Keratinocyte (primary cell): ENCODE data around the gene SYTL1. TPM values are rescaled to one million over a fixed set of nuclear protein-coding genes. Genes with fewer than 3 reads are reported as not detected.

Source experiments
- DNase-seq: peaks from one replicate; pipeline ENCODE4 v3.0.0-alpha.2; 2011; ENCODE audit warnings: low read depth, missing footprints, low spot score
- FAIRE-seq: peaks from 2 replicates; lab custom pipeline; 2011; peaks lifted over from hg19 to GRCh38; lab: Jason Lieb, UNC
- H2AFZ ChIP-seq: 2 replicates; pipeline ENCODE4 v1.6.0; 2012; ENCODE audit warnings: low read length, control low read depth, inconsistent platforms; ENCODE audit not compliant: control insufficient read depth
- H3K27ac ChIP-seq: 2 replicates; pipeline ENCODE4 v1.5.1; 2011; ENCODE audit warnings: low read length; ENCODE audit not compliant: control insufficient read depth, insufficient read depth
- H3K27me3 ChIP-seq: 3 replicates; pipeline ENCODE4 v1.6.0; 2011; ENCODE audit warnings: low read length; ENCODE audit not compliant: control insufficient read depth, insufficient read depth; ENCODE audit errors: extremely low read depth
- H3K36me3 ChIP-seq, 2 experiments: 2 replicates in 1 of 2; 3 replicates in 1 of 2; pipeline ENCODE4 v1.5.1; 2011; ENCODE audit warnings: low read length in 2 of 2, mild to moderate bottlenecking in 1 of 2; ENCODE audit not compliant: control insufficient read depth in 2 of 2, insufficient read depth in 2 of 2; ENCODE audit errors: extremely low read depth in 1 of 2
- H3K4me1 ChIP-seq: 3 replicates; pipeline ENCODE4 v1.5.1; 2011; ENCODE audit warnings: low read length; ENCODE audit not compliant: control insufficient read depth, insufficient read depth; ENCODE audit errors: extremely low read depth
- H3K4me2 ChIP-seq: 3 replicates; pipeline ENCODE4 v1.6.0; 2011; ENCODE audit warnings: low read depth, low read length; ENCODE audit not compliant: control insufficient read depth, insufficient read depth; ENCODE audit errors: extremely low read depth
- H3K4me3 ChIP-seq, 3 experiments: fragments of 200-600 bp in 1 of 3; sonication (generic) in 1 of 3; 2 replicates in 2 of 3; 3 replicates in 1 of 3; pipeline ENCODE4 v1.5.1; 2011 to 2016; ENCODE audit warnings: low read length in 3 of 3, mild to moderate bottlenecking in 3 of 3, control low read depth in 2 of 3, inconsistent platforms in 1 of 3, low read depth in 1 of 3, mixed read lengths in 1 of 3, mixed run types in 1 of 3, moderate library complexity in 1 of 3; ENCODE audit not compliant: control insufficient read depth in 2 of 3, insufficient read depth in 2 of 3; ENCODE audit errors: extremely low read depth in 1 of 3
- H3K79me2 ChIP-seq: 2 replicates; pipeline ENCODE4 v1.6.0; 2012; ENCODE audit warnings: low read length; ENCODE audit not compliant: control insufficient read depth, insufficient read depth
- H3K9ac ChIP-seq: 3 replicates; pipeline ENCODE4 v1.6.0; 2011; ENCODE audit warnings: low read length; ENCODE audit not compliant: control insufficient read depth, insufficient read depth; ENCODE audit errors: extremely low read depth
- H3K9me1 ChIP-seq: 3 replicates; pipeline ENCODE4 v1.6.0; 2011; ENCODE audit warnings: low read length; ENCODE audit not compliant: control insufficient read depth, insufficient read depth; ENCODE audit errors: extremely low read depth
- H3K9me3 ChIP-seq: 2 replicates; pipeline ENCODE4 v1.5.1; 2012; ENCODE audit warnings: low read depth, low read length; ENCODE audit not compliant: control insufficient read depth
- H4K20me1 ChIP-seq: 3 replicates; pipeline ENCODE4 v1.6.0; 2011; ENCODE audit warnings: low read length; ENCODE audit not compliant: control insufficient read depth, insufficient read depth; ENCODE audit errors: extremely low read depth
- EZH2 ChIP-seq: IDR thresholded peaks from one replicate; pipeline ENCODE4 v1.6.1; 2012; ENCODE audit warnings: inconsistent platforms, mild to moderate bottlenecking, low read length, moderate library complexity
- dilution Hi-C: fragments of 300-500 bp; cut with MboI; formaldehyde crosslinking; loops from one replicate; pipeline ENCODE4 v1.7.0; 2020; ENCODE audit warnings: low sequenced_read_pairs; ENCODE audit not compliant: extremely low pct_ligation_motif_present
- polyA plus RNA-seq, 5 experiments: library from polyadenylated mRNA; depleted of rRNA in 3 of 5; stranded (reverse) in 3 of 5; stranded (forward) in 1 of 5; unstranded in 1 of 5; fragments of >200 nt; gene quantifications; 1 replicate in 1 of 5; 2 replicates in 3 of 5; 3 replicates in 1 of 5; pipeline versions ENCODE4 v1.2.1 to v1.2.3, GENCODE V29; 2011 to 2012; ENCODE audit warnings: missing spikeins in 2 of 5, low read depth in 1 of 5, low replicate concordance in 1 of 5
- TF ChIP-seq, protein P1 (sequence below), 3 experiments: IDR thresholded peaks in 1 of 3; conservative IDR thresholded peaks in 1 of 3; optimal IDR thresholded peaks in 1 of 3; 2 replicates in 2 of 3; 3 replicates in 1 of 3; pipeline versions ENCODE3 to v1.5.1; 2011; ENCODE audit warnings: low read length in 3 of 3, mild to moderate bottlenecking in 3 of 3, moderate library complexity in 2 of 3, control low read depth in 1 of 3, inconsistent platforms in 1 of 3; ENCODE audit not compliant: insufficient read depth in 2 of 3; ENCODE audit errors: extremely low read depth in 1 of 3

SYTL1 gene
- polyA plus RNA-seq, 1 donor (not counting 4 experiments of a cell fraction or from before 2014, with no cell fraction given), result 15.6 TPM

GRCh38 chr1:27353629-27354028 lies 11.8 kb downstream of the SYTL1 start:
- no peak overlapping the region for H3K4me2 ChIP-seq
- H3K4me3 ChIP-seq, result no peak overlapping the region
- no peaks in the 10 kb centered on the region for H3K9me1 ChIP-seq
- H3K36me3 ChIP-seq, result peaks cover 20 to 23% of the 10 kb centered on the region in 2 experiments
- H3K27ac ChIP-seq, result no peak overlapping the region
- H3K9me3 ChIP-seq, result no peaks in the 10 kb centered on the region
- DNase-seq (no peak), FAIRE-seq (no peak)
- no peak overlapping the region for H3K9ac ChIP-seq
- H3K79me2 ChIP-seq, result no peaks in the 10 kb centered on the region
- H3K27me3 ChIP-seq, result no peaks in the 10 kb centered on the region
- TF ChIP-seq EZH2, result no peak
- TF ChIP-seq, protein P1, sequence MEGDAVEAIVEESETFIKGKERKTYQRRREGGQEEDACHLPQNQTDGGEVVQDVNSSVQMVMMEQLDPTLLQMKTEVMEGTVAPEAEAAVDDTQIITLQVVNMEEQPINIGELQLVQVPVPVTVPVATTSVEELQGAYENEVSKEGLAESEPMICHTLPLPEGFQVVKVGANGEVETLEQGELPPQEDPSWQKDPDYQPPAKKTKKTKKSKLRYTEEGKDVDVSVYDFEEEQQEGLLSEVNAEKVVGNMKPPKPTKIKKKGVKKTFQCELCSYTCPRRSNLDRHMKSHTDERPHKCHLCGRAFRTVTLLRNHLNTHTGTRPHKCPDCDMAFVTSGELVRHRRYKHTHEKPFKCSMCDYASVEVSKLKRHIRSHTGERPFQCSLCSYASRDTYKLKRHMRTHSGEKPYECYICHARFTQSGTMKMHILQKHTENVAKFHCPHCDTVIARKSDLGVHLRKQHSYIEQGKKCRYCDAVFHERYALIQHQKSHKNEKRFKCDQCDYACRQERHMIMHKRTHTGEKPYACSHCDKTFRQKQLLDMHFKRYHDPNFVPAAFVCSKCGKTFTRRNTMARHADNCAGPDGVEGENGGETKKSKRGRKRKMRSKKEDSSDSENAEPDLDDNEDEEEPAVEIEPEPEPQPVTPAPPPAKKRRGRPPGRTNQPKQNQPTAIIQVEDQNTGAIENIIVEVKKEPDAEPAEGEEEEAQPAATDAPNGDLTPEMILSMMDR (optimal IDR thresholded peaks at IDR 0.05 in 1 of 3, IDR thresholded peaks at IDR 0.05 in 1 of 3, conservative IDR thresholded peaks at IDR 0.05 in 1 of 3; ENCODE audit: extremely low read depth in 1 of 3, insufficient read depth in 2 of 3, low read length in 3 of 3), result no peak
- H2AFZ ChIP-seq, result no peak overlapping the region
- H4K20me1 ChIP-seq, result peaks cover 3% of the 10 kb centered on the region
- dilution Hi-C loops, result no loop called here
- H3K4me1 ChIP-seq, result peaks cover 15% of the 10 kb centered on the region

DNA sequence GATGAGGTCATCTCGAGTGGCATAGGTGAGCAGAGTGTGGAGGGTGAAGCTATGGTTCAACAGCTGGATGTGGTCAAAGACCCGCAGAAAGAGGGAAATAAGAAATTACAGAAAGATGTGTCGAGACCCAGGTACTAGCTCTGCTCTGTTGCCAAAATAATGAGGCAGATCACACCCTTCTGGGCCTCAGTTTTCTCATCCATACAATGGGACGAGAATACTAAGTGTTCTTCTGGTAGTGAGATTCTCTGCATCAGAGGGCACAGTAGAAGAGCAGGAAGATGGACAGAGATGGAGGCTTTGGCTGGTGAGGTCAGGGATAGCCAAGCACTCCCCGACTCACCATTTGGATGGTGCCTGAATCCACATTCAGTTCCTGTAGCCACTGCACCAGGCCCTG lies 13.9 kb downstream of the SYTL1 start:
- Histone ChIP-seq H3K36me3 (peaks cover 13 to 31% of the 10 kb centered on the region in 2 experiments), H3K4me2 (no peak overlapping the region), H2AFZ (no peak overlapping the region), H4K20me1 (peaks cover 3% of the 10 kb centered on the region), H3K9me3 (no peaks in the 10 kb centered on the region), H3K4me3 (no peak overlapping the region), H3K79me2 (no peaks in the 10 kb centered on the region), H3K27ac (no peak overlapping the region), H3K27me3 (no peaks in the 10 kb centered on the region), H3K4me1 (peaks cover 6% of the 10 kb centered on the region), H3K9ac (no peak overlapping the region), H3K9me1 (no peaks in the 10 kb centered on the region)
- TF ChIP-seq EZH2, result no peak
- TF ChIP-seq, protein P1 (optimal IDR thresholded peaks at IDR 0.05 in 1 of 3, IDR thresholded peaks at IDR 0.05 in 1 of 3, conservative IDR thresholded peaks at IDR 0.05 in 1 of 3; ENCODE audit: extremely low read depth in 1 of 3, insufficient read depth in 2 of 3, low read length in 3 of 3), result no peak
- DNase-seq (no peak), FAIRE-seq (no peak)
- dilution Hi-C loops, result no loop called here
